GM12891 (cell line): ENCODE data around the gene SLC12A7.
"Not testable (repeated sequence)": the region's sequence is repeated elsewhere in the genome, so short reads cannot be mapped to it uniquely, and the experiment has no call there.

ENCODE experiments used
- PAX5 ChIP-seq: IDR thresholded peaks from 2 replicates; pipeline ENCODE4 v1.6.1; 2011; ENCODE audit warnings: low read length, moderate library complexity, mild to moderate bottlenecking; ENCODE audit not compliant: insufficient read depth, severe bottlenecking
- POLR2A ChIP-seq: IDR thresholded peaks from 2 replicates; pipeline ENCODE4 v1.6.1; 2011; ENCODE audit warnings: low read depth, low read length, control low read depth
- POLR2AphosphoS5 ChIP-seq: IDR thresholded peaks from 2 replicates; pipeline ENCODE4 v1.6.1; 2011; ENCODE audit warnings: low read depth, low read length, control low read depth
- POU2F2 ChIP-seq: IDR thresholded peaks from 2 replicates; pipeline ENCODE4 v1.6.1; 2011; ENCODE audit warnings: low read depth, mild to moderate bottlenecking, control low read depth, low read length, moderate library complexity
- SPI1 ChIP-seq: IDR thresholded peaks from 2 replicates; pipeline ENCODE4 v1.6.1; 2011; ENCODE audit warnings: low read depth, low read length, control low read depth
- TAF1 ChIP-seq: IDR thresholded peaks from 2 replicates; pipeline ENCODE4 v1.6.1; 2011; ENCODE audit warnings: low read depth, low read length, control low read depth

DNA sequence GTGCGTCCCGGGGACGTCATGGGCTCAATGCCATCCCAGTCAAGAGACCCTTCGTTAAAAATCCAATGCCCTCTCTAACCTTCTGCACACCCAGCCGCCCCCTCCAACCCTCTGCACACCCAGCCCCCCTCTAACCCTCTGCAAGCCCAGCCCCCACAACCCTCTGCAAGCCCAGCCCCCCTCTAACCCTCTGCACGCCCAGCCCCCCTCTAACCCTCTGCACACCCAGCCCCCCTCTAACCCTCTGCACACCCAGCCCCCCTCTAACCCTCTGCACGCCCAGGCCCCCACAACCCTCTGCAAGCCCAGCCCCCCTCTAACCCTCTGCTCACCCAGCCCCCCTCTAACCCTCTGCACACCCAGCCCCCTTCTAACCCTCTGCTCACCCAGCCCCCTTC lies 13.9 kb downstream of the SLC12A7 start:
- TF ChIP-seq POLR2AphosphoS5, POLR2A, POU2F2, TAF1, SPI1, PAX5: not testable (repeated sequence)
